NB4 (cell line): ENCODE measurements around the gene SOX2.

Experiments
- DNase-seq: peaks from one replicate; pipeline ENCODE4 v3.0.0; 2010; ENCODE audit warnings: low read depth
- H3K4me3 ChIP-seq: one replicate; pipeline ENCODE4 v1.5.1; 2011; ENCODE audit warnings: mild to moderate bottlenecking, low read depth, low read length, moderate library complexity
- MYC ChIP-seq: IDR thresholded peaks from 2 replicates; pipeline ENCODE4 v1.6.1; 2011; ENCODE audit warnings: low read depth, low read length
- POLR2A ChIP-seq: IDR thresholded peaks from 2 replicates; pipeline ENCODE4 v1.6.1; 2011; ENCODE audit warnings: mild to moderate bottlenecking; ENCODE audit not compliant: insufficient read length; ENCODE audit errors: extremely low read depth
- TF ChIP-seq, protein P1 (sequence below): IDR thresholded peaks from 2 replicates; pipeline ENCODE4 v1.6.1; 2011; ENCODE audit warnings: low read depth, low read length
- TF ChIP-seq, protein P2 (sequence below): IDR thresholded peaks from one replicate; pipeline ENCODE4 v1.5.1; 2012; ENCODE audit warnings: low read depth, low read length

SOX2 gene

GRCh38 chr3:181710345-181711291 lies 1.1 kb upstream of the SOX2 start:
- no peak overlapping the region for H3K4me3 ChIP-seq
- DNase-seq: no peak
- TF ChIP-seq POLR2A (no peak), MYC (no peak)
- TF ChIP-seq, protein P1, sequence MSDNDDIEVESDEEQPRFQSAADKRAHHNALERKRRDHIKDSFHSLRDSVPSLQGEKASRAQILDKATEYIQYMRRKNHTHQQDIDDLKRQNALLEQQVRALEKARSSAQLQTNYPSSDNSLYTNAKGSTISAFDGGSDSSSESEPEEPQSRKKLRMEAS: no peak

DNA sequence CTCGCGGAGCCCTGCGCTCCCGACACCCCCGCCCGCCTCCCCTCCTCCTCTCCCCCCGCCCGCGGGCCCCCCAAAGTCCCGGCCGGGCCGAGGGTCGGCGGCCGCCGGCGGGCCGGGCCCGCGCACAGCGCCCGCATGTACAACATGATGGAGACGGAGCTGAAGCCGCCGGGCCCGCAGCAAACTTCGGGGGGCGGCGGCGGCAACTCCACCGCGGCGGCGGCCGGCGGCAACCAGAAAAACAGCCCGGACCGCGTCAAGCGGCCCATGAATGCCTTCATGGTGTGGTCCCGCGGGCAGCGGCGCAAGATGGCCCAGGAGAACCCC lies 464 bp downstream of the SOX2 start:
- H3K4me3 ChIP-seq: no peak overlapping the region
- no peak for TF ChIP-seq MYC

GRCh38 chr3:181712553-181713279 lies 991 bp downstream of the SOX2 start:
- H3K4me3 ChIP-seq: no peak overlapping the region
- DNase-seq: no peak
- TF ChIP-seq, protein P1: no peak
- no peak for TF ChIP-seq POLR2A
- no peak for TF ChIP-seq MYC
- TF ChIP-seq, protein P2, sequence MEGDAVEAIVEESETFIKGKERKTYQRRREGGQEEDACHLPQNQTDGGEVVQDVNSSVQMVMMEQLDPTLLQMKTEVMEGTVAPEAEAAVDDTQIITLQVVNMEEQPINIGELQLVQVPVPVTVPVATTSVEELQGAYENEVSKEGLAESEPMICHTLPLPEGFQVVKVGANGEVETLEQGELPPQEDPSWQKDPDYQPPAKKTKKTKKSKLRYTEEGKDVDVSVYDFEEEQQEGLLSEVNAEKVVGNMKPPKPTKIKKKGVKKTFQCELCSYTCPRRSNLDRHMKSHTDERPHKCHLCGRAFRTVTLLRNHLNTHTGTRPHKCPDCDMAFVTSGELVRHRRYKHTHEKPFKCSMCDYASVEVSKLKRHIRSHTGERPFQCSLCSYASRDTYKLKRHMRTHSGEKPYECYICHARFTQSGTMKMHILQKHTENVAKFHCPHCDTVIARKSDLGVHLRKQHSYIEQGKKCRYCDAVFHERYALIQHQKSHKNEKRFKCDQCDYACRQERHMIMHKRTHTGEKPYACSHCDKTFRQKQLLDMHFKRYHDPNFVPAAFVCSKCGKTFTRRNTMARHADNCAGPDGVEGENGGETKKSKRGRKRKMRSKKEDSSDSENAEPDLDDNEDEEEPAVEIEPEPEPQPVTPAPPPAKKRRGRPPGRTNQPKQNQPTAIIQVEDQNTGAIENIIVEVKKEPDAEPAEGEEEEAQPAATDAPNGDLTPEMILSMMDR: no peak

More for the DNA sequence above, 464 bp downstream of the SOX2 start:
- no peak for DNase-seq

DNA sequence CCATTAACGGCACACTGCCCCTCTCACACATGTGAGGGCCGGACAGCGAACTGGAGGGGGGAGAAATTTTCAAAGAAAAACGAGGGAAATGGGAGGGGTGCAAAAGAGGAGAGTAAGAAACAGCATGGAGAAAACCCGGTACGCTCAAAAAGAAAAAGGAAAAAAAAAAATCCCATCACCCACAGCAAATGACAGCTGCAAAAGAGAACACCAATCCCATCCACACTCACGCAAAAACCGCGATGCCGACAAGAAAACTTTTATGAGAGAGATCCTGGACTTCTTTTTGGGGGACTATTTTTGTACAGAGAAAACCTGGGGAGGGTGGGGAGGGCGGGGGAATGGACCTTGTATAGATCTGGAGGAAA lies 1.5 kb downstream of the SOX2 start:
- no peak for TF ChIP-seq MYC
- TF ChIP-seq, protein P1: no peak
- TF ChIP-seq POLR2A: no peak
- TF ChIP-seq, protein P2: no peak
- no peak overlapping the region for H3K4me3 ChIP-seq
- no peak for DNase-seq

DNA sequence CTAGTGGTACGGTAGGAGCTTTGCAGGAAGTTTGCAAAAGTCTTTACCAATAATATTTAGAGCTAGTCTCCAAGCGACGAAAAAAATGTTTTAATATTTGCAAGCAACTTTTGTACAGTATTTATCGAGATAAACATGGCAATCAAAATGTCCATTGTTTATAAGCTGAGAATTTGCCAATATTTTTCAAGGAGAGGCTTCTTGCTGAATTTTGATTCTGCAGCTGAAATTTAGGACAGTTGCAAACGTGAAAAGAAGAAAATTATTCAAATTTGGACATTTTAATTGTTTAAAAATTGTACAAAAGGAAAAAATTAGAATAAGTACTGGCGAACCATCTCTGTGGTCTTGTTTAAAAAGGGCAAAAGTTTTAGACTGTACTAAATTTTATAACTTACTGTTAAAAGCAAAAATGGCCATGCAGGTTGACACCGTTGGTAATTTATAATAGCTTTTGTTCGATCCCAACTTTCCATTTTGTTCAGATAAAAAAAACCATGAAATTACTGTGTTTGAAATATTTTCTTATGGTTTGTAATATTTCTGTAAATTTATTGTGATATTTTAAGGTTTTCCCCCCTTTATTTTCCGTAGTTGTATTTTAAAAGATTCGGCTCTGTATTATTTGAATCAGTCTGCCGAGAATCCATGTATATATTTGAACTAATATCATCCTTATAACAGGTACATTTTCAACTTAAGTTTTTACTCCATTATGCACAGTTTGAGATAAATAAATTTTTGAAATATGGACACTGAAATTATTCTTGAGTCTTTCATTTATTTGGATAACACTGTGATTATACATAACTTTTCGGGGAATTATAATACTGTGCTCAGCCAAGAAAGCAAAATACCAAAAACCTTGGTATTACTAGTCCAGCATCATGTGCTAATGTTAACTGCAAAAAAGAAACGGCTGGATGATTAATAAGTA lies 2.2 kb downstream of the SOX2 start:
- H3K4me3 ChIP-seq: no peak overlapping the region
- no peak for DNase-seq
- TF ChIP-seq, protein P2: no peak
- TF ChIP-seq MYC (no peak), POLR2A (no peak)
- TF ChIP-seq, protein P1: no peak

DNA sequence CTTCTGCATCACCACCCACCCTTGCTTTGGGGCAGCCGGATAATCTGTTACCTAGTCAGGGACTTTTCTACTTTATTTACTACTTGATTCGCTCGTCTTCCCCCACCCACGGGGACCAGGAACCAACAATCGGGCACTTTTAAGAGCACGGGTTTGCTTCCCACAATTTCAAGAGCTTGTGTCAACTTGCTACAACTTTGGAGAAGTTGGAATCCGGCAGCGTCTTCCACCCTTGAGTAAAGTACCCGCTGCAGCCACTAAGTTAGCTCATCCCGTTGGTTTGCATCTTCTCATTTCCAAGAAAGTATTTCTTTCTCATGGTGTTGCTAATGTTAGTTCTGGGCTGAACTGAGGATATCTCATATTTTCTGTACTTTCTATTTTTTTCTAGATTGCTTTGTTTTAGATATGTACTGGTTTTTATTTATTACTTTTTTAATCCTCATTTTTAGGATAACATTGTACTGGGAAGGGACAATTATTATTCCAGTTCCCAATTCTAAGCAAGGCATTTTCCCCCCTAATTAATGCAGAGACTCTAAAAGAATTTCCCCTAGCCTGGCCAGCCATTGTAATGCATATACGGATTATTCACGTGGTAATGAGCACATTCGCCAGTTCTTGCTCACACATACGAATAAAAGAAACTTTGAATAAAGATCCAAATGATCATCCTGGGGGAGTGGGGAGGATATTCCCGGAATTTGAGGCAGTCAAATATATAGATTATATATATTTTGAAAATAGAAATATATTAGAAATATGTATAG lies 4.0 kb downstream of the SOX2 start:
- no peak for TF ChIP-seq MYC
- TF ChIP-seq, protein P1: no peak
- no peak for TF ChIP-seq POLR2A
- TF ChIP-seq, protein P2: no peak
- H3K4me3 ChIP-seq: no peak overlapping the region

More for the DNA sequence above, 4.0 kb downstream of the SOX2 start:
- DNase-seq: no peak
